A673 (cell line): Measurements from ENCODE around the gene DOCK1. TPM values are rescaled to one million over a fixed set of nuclear protein-coding genes. Genes with fewer than 3 reads are reported as not detected.
A peak's percentile ranks its signal among the peaks of the same experiment; 100 is the strongest.

ENCODE experiments used
- BruUV-seq: library from RNA; stranded (reverse); fragments of 400-500 nt; replicated peaks from 2 replicates; lab custom pipeline; 2021; lab: Mats Ljungman, UMichigan
- CTCF ChIA-PET: fragments of 300-600 bp; sonication (Branson Sonifier 250); formaldehyde crosslinking; loops from one replicate; lab custom pipeline; 2022; ENCODE audit warnings: antibody characterized with exemption; lab: Charles Lee
- POLR2A ChIA-PET: fragments of 300-600 bp; sonication (Branson Sonifier 250); formaldehyde crosslinking; loops from one replicate; lab custom pipeline; 2022; ENCODE audit warnings: antibody characterized with exemption; ENCODE audit not compliant: low non-redundant PET; lab: Charles Lee
- DNase-seq: peaks from one replicate; pipeline ENCODE4 v3.0.0-alpha.2; 2015; ENCODE audit warnings: low spot score
- H3K27ac ChIP-seq: fragments of 200-600 bp; sonication (generic); 2 replicates; pipeline ENCODE4 v1.5.1; 2016; ENCODE audit warnings: mixed run types, low read depth, mild to moderate bottlenecking, mixed read lengths, antibody characterized with exemption, low read length; ENCODE audit not compliant: poor library complexity, severe bottlenecking
- H3K27me3 ChIP-seq: fragments of 200-600 bp; sonication (generic); replicated peaks from 2 replicates; pipeline ENCODE4 v1.6.1; 2017; ENCODE audit warnings: mixed run types, low read depth, mild to moderate bottlenecking, mixed read lengths, antibody characterized with exemption, low read length; ENCODE audit not compliant: insufficient read depth, poor library complexity
- H3K36me3 ChIP-seq: fragments of 200-600 bp; sonication (generic); 2 replicates; pipeline ENCODE4 v1.6.1; 2016; ENCODE audit warnings: mixed run types, mild to moderate bottlenecking, mixed read lengths, antibody characterized with exemption, low read length; ENCODE audit not compliant: insufficient read depth, poor library complexity, severe bottlenecking
- H3K4me1 ChIP-seq: fragments of 200-600 bp; sonication (generic); 2 replicates; pipeline ENCODE4 v1.6.1; 2017; ENCODE audit warnings: mixed run types, mild to moderate bottlenecking, mixed read lengths, antibody characterized with exemption, low read length; ENCODE audit not compliant: insufficient read depth, poor library complexity, severe bottlenecking
- H3K4me3 ChIP-seq: fragments of 200-600 bp; sonication (generic); 2 replicates; pipeline ENCODE4 v1.5.1; 2016; ENCODE audit warnings: low read depth, mixed run types, mild to moderate bottlenecking, mixed read lengths, low read length; ENCODE audit not compliant: poor library complexity, severe bottlenecking
- H3K9me3 ChIP-seq: fragments of 200-600 bp; sonication (generic); 2 replicates; pipeline ENCODE4 v1.6.1; 2016; ENCODE audit warnings: mixed run types, low read depth, mild to moderate bottlenecking, mixed read lengths, antibody characterized with exemption, low read length; ENCODE audit not compliant: poor library complexity, severe bottlenecking
- EZH2 ChIP-seq: fragments of 200-600 bp; sonication (generic); IDR thresholded peaks from 2 replicates; pipeline ENCODE4 v1.6.1; 2017; ENCODE audit warnings: borderline replicate concordance, low read depth, mild to moderate bottlenecking, mixed read lengths, antibody characterized with exemption, low read length; ENCODE audit not compliant: poor library complexity, severe bottlenecking
- intact Hi-C: fragments of 100-400 bp; cut with micrococcal nuclease; formaldehyde crosslinking; loops from one replicate; pipeline ENCODE4 v1.10.0; 2022; ENCODE audit not compliant: unreplicated experiment
- total RNA-seq: library from RNA; stranded (reverse); gene quantifications from 2 replicates; pipeline ENCODE4 v1.2.3, GENCODE V29; 2021
- TF ChIP-seq, protein P1 (sequence below): fragments of 300-800, 200-600 bp; sonication (generic); conservative IDR thresholded peaks from 2 replicates; pipeline ENCODE4 v1.5.1; 2017; ENCODE audit warnings: low read depth, mild to moderate bottlenecking, antibody characterized with exemption, low read length, moderate library complexity, mixed read lengths

The DOCK1 gene
- total RNA-seq, 1 experiment from 2014 or later = 30.7 TPM

DNA sequence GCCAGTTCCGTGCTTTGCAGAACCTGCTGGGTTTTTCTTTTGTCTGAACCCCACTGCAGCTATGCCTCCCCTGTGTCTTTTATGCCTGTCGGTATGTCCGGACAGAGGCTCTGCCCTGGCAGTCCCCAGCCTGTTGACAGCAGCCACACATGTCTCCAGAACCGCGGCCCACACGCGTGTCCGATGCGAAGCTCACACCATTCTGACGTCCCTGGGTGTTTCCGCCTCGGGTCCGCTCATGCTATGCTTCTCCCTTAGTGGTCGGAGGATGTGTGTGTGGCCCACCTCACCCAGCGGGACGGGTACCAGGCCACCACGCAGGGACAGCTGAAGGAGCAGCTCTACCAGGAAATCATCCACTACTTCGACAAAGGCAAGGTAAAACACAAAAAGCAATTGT is 479.3 kb downstream of the DOCK1 start:
- CTCF ChIA-PET = no interaction called here
- Histone ChIP-seq H3K36me3 (no peaks in the 10 kb centered on the region), H3K9me3 (no peaks in the 10 kb centered on the region), H3K27me3 (no peaks in the 10 kb centered on the region), H3K4me1 (peaks cover 16% of the 10 kb centered on the region), H3K4me3 (no peak overlapping the region), H3K27ac (no peak overlapping the region)
- TF ChIP-seq, protein P1, sequence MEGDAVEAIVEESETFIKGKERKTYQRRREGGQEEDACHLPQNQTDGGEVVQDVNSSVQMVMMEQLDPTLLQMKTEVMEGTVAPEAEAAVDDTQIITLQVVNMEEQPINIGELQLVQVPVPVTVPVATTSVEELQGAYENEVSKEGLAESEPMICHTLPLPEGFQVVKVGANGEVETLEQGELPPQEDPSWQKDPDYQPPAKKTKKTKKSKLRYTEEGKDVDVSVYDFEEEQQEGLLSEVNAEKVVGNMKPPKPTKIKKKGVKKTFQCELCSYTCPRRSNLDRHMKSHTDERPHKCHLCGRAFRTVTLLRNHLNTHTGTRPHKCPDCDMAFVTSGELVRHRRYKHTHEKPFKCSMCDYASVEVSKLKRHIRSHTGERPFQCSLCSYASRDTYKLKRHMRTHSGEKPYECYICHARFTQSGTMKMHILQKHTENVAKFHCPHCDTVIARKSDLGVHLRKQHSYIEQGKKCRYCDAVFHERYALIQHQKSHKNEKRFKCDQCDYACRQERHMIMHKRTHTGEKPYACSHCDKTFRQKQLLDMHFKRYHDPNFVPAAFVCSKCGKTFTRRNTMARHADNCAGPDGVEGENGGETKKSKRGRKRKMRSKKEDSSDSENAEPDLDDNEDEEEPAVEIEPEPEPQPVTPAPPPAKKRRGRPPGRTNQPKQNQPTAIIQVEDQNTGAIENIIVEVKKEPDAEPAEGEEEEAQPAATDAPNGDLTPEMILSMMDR = no peak
- no peak for TF ChIP-seq EZH2
- intact Hi-C loops = no loop called here
- POLR2A ChIA-PET = no interaction called here
- BruUV-seq = no TSS peak
- no peak for DNase-seq

GRCh38 chr10:127385066-127385465 is 479.8 kb downstream of the DOCK1 start:
- no TSS peak for BruUV-seq
- ChIA-PET POLR2A (no interaction called here), CTCF (no interaction called here)
- H3K9me3 ChIP-seq = no peaks in the 10 kb centered on the region
- no peaks in the 10 kb centered on the region for H3K27me3 ChIP-seq
- no peak overlapping the region for H3K4me3 ChIP-seq
- peaks cover 16% of the 10 kb centered on the region for H3K4me1 ChIP-seq
- H3K27ac ChIP-seq = no peak overlapping the region
- intact Hi-C loops = no loop called here
- DNase-seq = peak; percentile 62
- TF ChIP-seq, protein P1 = no peak
- no peak for TF ChIP-seq EZH2
- H3K36me3 ChIP-seq = no peaks in the 10 kb centered on the region

DNA sequence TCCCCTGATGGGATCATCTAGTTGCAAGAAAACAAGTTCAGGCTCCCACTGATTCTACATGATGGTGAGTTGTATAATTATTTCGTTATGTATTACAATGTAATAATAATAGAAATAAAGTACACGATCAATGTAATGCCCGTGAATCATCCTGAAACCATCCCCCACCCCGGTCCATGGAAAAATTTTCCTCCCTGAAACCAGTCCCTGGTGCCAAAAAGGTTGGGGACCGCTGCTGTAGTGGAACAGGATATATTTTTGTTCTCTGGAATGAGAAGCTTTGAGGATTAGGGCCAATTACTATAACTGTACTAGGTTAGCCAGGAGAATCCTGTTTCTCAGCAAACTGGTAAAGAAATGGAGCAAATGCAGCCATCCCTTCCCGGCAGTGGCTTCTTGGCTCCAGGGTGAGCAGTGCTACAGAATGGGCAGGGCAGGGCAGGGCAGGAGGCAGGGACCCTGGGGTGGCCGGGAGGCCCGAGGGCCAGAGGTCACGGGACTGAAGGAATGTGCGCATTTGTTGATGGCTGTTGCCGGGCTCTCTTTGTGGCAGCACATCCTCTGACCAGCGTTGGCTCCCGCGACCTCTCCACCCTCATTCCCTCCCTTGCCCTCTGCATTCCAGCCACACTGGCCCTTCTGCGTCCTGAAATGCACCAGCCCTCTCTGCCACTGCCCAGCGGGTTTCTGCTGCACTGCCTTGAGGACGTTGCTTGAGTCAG is 481.5 kb downstream of the DOCK1 start:
- DNase-seq = no peak
- H3K27me3 ChIP-seq = no peaks in the 10 kb centered on the region

More for the DNA sequence above, 481.5 kb downstream of the DOCK1 start:
- intact Hi-C loops = no loop called here
- no peak overlapping the region for H3K27ac ChIP-seq
- no peaks in the 10 kb centered on the region for H3K9me3 ChIP-seq
- no peaks in the 10 kb centered on the region for H3K36me3 ChIP-seq
- BruUV-seq = no TSS peak
- POLR2A ChIA-PET = no interaction called here
- TF ChIP-seq EZH2 = no peak
- TF ChIP-seq, protein P1 = no peak
- no peak overlapping the region for H3K4me3 ChIP-seq
- CTCF ChIA-PET = no interaction called here
- peaks cover 16% of the 10 kb centered on the region for H3K4me1 ChIP-seq
